Stimulated activated CD4-positive, alpha-beta T cell treated with anti-CD3 and anti-CD28 coated beads, Interleukin-4, amount 100 ng/mL, for 1 hour (primary cell): ENCODE measurements around the gene PFAS.
"Not testable (repeated sequence)": the region's sequence is repeated elsewhere in the genome, so short reads cannot be mapped to it uniquely, and the experiment has no call there.

Experiments
- DNase-seq: peaks from one replicate; pipeline ENCODE4 v3.0.0-alpha.2; 2020

PFAS gene, protein sequence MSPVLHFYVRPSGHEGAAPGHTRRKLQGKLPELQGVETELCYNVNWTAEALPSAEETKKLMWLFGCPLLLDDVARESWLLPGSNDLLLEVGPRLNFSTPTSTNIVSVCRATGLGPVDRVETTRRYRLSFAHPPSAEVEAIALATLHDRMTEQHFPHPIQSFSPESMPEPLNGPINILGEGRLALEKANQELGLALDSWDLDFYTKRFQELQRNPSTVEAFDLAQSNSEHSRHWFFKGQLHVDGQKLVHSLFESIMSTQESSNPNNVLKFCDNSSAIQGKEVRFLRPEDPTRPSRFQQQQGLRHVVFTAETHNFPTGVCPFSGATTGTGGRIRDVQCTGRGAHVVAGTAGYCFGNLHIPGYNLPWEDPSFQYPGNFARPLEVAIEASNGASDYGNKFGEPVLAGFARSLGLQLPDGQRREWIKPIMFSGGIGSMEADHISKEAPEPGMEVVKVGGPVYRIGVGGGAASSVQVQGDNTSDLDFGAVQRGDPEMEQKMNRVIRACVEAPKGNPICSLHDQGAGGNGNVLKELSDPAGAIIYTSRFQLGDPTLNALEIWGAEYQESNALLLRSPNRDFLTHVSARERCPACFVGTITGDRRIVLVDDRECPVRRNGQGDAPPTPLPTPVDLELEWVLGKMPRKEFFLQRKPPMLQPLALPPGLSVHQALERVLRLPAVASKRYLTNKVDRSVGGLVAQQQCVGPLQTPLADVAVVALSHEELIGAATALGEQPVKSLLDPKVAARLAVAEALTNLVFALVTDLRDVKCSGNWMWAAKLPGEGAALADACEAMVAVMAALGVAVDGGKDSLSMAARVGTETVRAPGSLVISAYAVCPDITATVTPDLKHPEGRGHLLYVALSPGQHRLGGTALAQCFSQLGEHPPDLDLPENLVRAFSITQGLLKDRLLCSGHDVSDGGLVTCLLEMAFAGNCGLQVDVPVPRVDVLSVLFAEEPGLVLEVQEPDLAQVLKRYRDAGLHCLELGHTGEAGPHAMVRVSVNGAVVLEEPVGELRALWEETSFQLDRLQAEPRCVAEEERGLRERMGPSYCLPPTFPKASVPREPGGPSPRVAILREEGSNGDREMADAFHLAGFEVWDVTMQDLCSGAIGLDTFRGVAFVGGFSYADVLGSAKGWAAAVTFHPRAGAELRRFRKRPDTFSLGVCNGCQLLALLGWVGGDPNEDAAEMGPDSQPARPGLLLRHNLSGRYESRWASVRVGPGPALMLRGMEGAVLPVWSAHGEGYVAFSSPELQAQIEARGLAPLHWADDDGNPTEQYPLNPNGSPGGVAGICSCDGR (N-terminal part only)

DNA sequence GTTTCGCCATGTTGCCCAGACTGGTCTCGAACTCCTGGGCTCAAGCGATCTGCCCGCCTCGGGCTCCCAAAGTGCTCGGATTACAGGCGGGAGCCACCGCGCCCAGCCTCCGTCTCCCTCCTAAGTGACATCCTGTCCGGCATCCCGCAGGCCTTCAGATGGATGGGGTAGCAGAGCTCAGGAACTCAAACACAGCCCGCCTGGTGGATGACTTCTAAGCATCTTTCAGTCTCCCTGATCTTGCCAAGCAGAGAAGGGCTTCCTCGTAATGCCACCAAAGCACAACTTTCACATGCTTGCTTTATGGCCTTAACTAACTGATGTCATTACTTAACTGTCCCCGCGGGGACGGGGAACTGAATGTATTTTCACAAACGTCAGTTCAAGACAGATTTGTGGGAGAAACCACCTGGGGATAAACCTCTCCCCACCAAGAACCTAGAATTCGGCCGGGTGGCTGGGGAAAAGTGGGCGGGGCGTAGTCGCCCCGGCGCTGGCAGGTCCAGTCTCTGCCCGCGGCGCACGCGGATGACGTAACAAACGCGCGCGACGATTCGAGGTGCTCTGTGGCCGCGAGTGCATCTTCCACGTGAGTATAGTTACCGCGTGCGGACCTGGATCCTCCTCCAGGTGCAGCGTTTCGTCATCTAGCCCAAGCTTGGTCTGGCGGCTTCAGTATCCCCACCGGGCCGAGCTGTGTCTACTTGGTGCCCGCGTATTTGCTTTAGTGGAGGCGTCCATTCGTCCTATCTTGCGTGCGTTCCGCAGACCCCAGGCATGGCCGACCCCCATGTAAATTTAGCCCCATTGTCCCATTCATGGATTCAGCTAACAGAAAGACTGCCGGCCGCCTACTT is at the start of gene PFAS:
PFAS (plus strand) TSS at position 539 of the 857 bp plus-strand sequence. CDS start 4,649 bp downstream, outside the sequence.
- DNase-seq, result peak; percentile 98

GRCh38 chr17:8204761-8205555 is 44.1 kb upstream of the PFAS start:
- no peak for DNase-seq

- DNase-seq, result no peak
Measured at GRCh38 chr17:8206536-8206935, 42.6 kb upstream of the PFAS start.

DNA sequence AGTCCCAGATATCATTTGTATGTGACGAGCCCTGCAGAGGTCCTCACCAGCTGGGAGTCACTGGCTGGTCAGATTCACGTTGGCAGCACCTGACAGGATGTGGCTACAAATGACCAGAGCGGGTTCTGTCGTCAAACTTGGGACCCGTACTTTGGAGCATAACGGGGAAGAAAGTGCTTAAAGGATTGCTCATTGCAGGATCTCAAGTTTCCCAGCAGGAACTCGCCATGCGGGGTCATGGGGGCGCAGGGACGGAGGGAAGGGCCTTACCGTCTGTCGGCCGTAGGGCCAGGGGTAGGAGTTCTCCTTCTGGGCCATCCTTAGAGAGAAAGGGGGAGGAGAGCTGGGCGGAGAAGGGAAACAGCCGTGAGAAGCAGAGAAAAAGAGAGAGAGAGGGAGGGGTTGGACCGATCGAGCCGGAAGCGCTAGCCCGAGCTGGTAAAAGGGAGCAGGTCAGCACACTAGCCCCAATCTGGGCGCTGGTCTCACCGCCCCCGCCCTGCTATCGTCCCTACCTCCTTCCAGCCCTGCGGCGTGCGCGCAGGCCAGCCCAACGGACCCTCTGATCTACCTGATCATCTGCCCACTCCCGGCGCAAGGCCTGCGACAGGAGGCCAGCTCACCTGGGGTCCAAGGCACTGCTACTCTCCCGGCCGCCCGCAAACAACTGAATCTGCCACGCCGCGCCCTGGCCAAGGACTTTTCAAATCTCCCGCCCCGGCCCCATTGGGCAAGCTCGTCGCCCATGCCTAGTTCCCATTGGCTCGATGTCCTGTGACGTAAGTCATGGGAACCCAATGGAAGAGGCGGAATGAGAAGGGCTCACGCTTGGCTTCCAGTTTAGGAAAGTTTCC is 39.0 kb upstream of the PFAS start, which contains the start of gene AURKB:
AURKB (minus strand) TSS at position 669 of the 854 bp plus-strand sequence; CDS start at position 318, 351 bp downstream.
- DNase-seq, result peak; percentile 89

GRCh38 chr17:8210761-8211458 is 38.2 kb upstream of the PFAS start:
- DNase-seq, result peak; percentile 19

GRCh38 chr17:8212312-8213180 is 36.5 kb upstream of the PFAS start:
- DNase-seq, result no peak

- DNase-seq, result not testable (repeated sequence)
Measured at GRCh38 chr17:8214000-8214399, 35.1 kb upstream of the PFAS start.

DNA sequence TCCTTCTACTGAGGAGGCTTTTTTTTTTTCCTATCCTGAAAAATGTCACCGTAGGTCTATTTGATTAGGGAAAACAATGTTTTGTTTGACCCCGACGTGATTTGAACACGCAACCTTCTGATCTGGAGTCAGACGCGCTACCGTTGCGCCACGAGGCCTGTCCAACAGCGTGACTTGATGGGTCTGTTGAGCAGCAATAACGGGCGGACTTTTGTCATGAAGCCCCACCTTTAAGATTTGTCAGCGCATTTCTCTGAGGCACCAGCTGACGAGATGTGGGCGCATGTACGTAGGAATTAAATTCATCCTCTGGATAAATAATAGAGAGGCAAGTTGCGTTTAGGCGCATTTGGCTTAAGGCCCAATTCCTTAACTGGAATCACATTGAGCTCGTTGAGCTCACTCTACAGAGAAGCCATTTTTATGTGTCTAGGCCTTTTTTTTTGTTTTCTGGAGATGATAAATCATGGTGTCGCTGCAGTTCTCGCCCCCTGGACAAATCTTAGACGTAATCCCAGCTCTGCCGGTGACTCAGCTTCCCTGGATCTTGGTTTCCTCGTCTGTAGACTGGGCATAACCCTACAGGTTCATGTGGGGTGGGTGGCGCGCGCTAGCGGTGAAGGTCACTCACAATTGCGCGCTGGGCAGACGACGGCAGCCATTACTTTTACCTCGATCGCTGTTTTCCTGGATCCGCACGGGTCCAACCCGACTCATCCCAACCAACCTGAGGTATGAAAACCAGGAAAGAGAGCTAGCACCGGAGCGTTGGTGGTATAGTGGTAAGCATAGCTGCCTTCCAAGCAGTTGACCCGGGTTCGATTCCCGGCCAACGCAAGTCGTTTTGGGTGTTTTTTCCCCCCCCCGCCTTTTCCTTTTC is 28.1 kb upstream of the PFAS start:
- DNase-seq, result peak; percentile 88

DNA sequence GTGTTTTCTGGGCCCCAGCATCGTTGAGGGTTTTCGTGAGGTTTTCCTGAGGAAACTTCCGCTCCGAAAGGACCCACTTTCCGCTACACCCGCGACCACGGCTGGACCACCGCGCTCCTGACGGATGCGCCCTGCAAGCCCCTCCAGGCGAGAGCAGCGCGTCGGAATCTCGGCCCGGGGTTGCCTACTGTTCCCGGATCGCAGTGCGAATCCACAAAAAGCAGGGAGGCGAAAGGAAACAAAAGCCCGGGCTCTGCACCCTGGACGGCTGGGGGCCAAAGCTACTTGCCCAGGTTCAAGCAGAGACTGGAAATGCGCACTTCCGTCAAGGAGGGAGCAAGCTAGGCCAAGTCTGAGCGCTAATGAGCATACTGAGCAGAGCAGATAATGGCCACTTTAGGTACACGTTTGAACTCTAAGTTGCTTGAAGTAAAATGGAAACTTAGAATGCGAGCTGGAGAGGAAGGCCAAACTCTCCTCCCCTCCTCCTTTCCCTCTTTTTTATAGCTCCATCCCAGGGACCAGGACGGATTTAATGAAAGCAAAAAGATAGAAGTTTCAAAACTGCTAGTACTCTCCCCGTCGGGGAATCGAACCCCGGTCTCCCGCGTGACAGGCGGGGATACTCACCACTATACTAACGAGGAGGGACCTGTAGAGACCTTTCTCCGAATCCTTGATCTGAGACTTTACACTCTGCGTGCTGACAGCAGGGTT is 27.3 kb upstream of the PFAS start:
- peak; percentile 88 for DNase-seq

GRCh38 chr17:8222380-8222629 is 26.8 kb upstream of the PFAS start:
- DNase-seq, result no peak

- peak; percentile 86 for DNase-seq
Measured at GRCh38 chr17:8222630-8223355, 26.3 kb upstream of the PFAS start.

GRCh38 chr17:8223356-8224126 is 25.5 kb upstream of the PFAS start:
- DNase-seq, result peak; percentile 61

DNA sequence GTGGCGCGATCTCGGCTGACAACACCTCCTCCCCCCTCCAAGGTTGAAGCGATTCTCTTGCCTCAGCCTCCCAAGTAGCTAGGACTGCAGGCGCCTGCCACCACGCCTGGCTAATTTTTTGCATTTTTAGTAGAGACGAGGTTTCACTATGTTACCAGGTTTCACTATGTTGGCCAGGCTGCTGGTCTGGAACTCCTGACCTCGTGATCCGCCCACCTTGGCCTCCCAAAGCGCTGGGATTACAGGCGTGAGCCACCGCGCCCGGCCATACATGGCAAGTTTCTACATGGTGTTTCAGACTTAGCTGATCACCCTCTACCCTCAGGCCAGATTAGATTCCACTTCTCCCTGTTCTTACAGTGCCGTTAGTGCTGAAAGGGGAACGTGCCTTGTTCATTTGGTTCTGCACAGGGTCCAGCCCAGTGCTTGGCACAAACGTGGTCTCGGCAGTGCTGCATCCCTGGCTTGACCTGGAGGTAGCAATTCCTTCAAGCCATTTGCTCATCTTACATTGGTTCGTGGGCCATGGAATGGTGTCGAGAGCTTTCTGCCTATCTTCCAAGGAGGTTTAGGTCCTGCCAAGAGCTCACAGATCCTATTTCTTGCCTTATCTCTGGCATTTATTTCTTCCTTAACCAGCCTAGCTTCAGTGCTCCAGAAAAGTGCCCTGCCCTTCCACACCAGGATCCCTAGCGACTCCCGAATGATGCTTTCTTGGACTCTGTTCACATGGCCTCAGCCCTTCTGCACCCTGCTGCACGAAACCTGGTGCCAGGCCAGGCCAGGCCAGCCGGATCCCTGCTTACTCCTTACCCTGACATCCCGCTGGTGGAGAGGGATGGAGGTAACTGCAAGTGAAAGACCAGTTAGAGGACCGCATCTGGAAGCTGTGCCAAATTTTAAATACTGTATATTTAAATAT is 23.9 kb upstream of the PFAS start:
- DNase-seq, result no peak
